ENCODE measurements around the gene TEDDM1.

Gene TEDDM1

DNA sequence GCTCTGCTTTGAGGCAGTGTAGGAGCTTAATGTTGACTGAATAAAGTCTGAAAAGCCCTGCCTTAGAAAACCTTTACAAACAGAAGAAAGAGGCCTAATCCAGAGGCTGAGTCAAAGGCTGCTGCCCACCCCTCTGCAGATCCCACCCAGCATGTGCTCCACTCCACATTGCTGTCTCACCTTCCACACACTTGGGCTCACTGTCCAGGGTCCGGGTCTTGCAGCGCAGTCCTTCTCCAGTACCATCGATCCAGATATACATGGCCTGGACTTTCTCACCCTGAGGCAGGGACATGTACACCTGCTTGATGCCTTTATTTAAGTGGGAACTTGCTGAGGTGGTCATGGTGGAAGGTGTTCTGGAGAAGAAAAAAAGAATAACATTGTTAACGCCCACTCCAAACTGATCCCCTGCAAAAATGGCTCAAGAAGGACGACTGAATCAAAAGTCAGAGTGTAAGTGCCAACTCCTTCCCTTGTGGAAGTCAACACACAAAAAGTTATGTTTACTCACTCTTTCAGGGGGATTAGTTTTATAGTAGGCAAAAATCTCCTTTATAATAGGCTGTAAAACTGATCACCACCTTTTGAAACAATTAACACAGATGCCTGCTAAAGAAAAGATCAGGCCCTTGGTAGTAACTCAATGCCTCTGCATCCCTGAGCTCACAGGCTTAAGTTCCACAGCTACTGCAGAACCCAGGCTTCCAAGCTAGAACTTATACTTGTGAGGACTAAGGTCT is 11.9 kb downstream of the TEDDM1 start:
- DNase-seq (ENCODE audit: low read depth in 2 of 2), result no peak
- TF ChIP-seq, protein P1, sequence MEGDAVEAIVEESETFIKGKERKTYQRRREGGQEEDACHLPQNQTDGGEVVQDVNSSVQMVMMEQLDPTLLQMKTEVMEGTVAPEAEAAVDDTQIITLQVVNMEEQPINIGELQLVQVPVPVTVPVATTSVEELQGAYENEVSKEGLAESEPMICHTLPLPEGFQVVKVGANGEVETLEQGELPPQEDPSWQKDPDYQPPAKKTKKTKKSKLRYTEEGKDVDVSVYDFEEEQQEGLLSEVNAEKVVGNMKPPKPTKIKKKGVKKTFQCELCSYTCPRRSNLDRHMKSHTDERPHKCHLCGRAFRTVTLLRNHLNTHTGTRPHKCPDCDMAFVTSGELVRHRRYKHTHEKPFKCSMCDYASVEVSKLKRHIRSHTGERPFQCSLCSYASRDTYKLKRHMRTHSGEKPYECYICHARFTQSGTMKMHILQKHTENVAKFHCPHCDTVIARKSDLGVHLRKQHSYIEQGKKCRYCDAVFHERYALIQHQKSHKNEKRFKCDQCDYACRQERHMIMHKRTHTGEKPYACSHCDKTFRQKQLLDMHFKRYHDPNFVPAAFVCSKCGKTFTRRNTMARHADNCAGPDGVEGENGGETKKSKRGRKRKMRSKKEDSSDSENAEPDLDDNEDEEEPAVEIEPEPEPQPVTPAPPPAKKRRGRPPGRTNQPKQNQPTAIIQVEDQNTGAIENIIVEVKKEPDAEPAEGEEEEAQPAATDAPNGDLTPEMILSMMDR (IDR thresholded peaks at IDR 0.05; ENCODE audit: low read depth, low read length), result no peak
- peak overlapping the region in 1 of 2 donors; percentile 88 for H3K4me3 ChIP-seq (replicated peaks in 1 of 2; ENCODE audit: low read depth in 2 of 2, low read length in 2 of 2)

DNA sequence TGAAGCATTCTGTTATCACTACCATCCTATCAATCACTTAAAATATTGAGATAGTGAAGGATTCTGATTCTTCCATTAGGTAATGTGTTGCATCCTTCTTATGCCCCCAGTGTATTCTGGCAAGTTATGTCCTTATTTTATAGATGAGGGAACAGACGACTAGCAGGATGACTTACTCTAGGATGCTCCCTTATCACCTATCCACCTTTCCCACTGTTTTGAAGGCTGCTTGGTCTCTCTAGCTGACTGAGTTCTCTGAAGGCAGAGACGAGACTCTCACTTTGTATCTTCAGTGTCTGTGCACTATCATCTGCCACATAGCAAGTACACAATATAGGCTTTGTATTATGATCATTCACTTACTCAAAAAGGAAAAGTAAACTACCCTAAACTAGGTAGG is 12.9 kb downstream of the TEDDM1 start:
- no peak overlapping the region for H3K4me3 ChIP-seq (replicated peaks in 1 of 2; ENCODE audit: low read depth in 2 of 2, low read length in 2 of 2)
- TF ChIP-seq, protein P1 (IDR thresholded peaks at IDR 0.05; ENCODE audit: low read depth, low read length), result no peak
- DNase-seq (ENCODE audit: low read depth in 2 of 2), result no peak

- TF ChIP-seq, protein P1 (IDR thresholded peaks at IDR 0.05; ENCODE audit: low read depth, low read length), result no peak
- DNase-seq (ENCODE audit: low read depth in 2 of 2), result no peak
- H3K4me3 ChIP-seq (replicated peaks in 1 of 2; ENCODE audit: low read depth in 2 of 2, low read length in 2 of 2), result no peak overlapping the region
Measured at GRCh38 chr1:182386980-182387379, 13.5 kb downstream of the TEDDM1 start.

DNA sequence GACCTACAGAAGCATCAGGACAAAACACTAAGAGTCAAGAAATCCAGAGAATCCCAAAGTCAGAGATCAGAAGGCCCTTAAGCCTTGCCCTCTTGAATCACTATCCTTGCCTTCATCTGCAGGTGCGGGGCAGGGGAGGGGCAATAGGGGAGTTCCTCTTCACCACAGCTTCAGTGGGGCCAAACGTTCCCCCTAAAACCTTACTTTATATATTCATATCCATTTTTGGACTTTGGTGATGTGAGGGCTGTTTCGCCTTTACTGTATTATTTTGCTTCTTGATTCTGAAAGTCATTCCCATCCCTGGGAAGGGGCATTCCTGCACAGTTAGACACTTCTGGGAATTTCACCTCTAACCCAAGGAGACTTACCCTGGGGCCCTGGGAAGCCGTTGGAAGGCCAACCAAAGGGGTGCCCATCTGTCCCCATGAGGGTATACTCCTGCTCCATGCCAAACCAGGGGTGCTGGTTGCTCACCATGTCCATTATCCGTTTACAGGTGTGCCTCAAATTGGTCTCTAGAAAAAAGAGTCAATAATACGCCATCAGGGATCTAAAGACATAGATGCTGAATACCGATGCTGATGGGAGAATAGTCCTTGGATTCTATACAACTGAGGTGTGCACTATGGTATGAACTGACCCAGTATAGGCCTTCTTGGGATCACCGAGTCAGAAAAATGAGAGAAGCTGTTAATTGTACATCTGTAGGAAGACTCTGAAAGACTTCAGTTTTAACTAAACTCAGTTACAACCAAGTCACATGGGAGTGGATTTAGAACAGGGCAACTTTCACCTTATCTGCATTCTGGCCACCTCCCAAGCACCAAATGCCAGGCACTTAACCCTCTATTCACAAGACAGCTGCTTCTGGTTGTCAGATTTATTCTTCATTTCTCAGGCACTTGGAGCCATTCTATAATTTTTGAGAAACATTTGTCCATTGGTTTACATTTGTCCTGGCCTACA is 14.3 kb downstream of the TEDDM1 start:
- TF ChIP-seq, protein P1 (IDR thresholded peaks at IDR 0.05; ENCODE audit: low read depth, low read length), result no peak
- DNase-seq (ENCODE audit: low read depth in 2 of 2), result no peak
- H3K4me3 ChIP-seq (replicated peaks in 1 of 2; ENCODE audit: low read depth in 2 of 2, low read length in 2 of 2), result no peak overlapping the region

GRCh38 chr1:182384387-182384960 is 16.0 kb downstream of the TEDDM1 start:
- no peak for DNase-seq (ENCODE audit: low read depth in 2 of 2)
- TF ChIP-seq, protein P1 (IDR thresholded peaks at IDR 0.05; ENCODE audit: low read depth, low read length), result no peak
- H3K4me3 ChIP-seq (replicated peaks in 1 of 2; ENCODE audit: low read depth in 2 of 2, low read length in 2 of 2), result no peak overlapping the region

- H3K4me3 ChIP-seq (replicated peaks in 1 of 2; ENCODE audit: low read depth in 2 of 2, low read length in 2 of 2), result no peak overlapping the region
- no peak for DNase-seq (ENCODE audit: low read depth in 2 of 2)
- TF ChIP-seq, protein P1 (IDR thresholded peaks at IDR 0.05; ENCODE audit: low read depth, low read length), result no peak
Measured at GRCh38 chr1:182383934-182384333, 16.5 kb downstream of the TEDDM1 start.
